ENCODE data around the gene KANK2.

Gene KANK2

GRCh38 chr19:11236324-11237301, 39.3 kb upstream of the KANK2 start:
- Mint-ChIP-seq H3K9me3 (no peaks in the 10 kb centered on the region), H3K4me1 (no peaks in the 10 kb centered on the region), H3K27ac (ENCODE audit: low read depth) (no peak overlapping the region), H3K4me3 (no peak overlapping the region), H3K36me3 (ENCODE audit: insufficient read depth) (no peaks in the 10 kb centered on the region), H3K27me3 (no peaks in the 10 kb centered on the region)
- no peak for DNase-seq (ENCODE audit: low spot score in 2 of 2)
- no peak for ATAC-seq (replicated peaks; ENCODE audit: extremely low read depth, poor library complexity, severe bottlenecking)

GRCh38 chr19:11234486-11235075, 37.2 kb upstream of the KANK2 start:
- Mint-ChIP-seq H3K27me3 (no peaks in the 10 kb centered on the region), H3K4me3 (no peak overlapping the region), H3K27ac (ENCODE audit: low read depth) (no peak overlapping the region), H3K4me1 (no peaks in the 10 kb centered on the region), H3K9me3 (no peaks in the 10 kb centered on the region), H3K36me3 (ENCODE audit: insufficient read depth) (no peaks in the 10 kb centered on the region)
- ATAC-seq (replicated peaks; ENCODE audit: extremely low read depth, poor library complexity, severe bottlenecking) (no peak), DNase-seq (ENCODE audit: low spot score in 2 of 2) (no peak)

GRCh38 chr19:11233073-11233472, 35.7 kb upstream of the KANK2 start:
- Mint-ChIP-seq H3K4me3 (no peak overlapping the region), H3K9me3 (no peaks in the 10 kb centered on the region), H3K27me3 (no peaks in the 10 kb centered on the region), H3K36me3 (ENCODE audit: insufficient read depth) (no peaks in the 10 kb centered on the region), H3K27ac (ENCODE audit: low read depth) (no peak overlapping the region), H3K4me1 (no peaks in the 10 kb centered on the region)
- DNase-seq (ENCODE audit: low spot score in 2 of 2) (no peak), ATAC-seq (replicated peaks; ENCODE audit: extremely low read depth, poor library complexity, severe bottlenecking) (no peak)

GRCh38 chr19:11232555-11232954, 35.2 kb upstream of the KANK2 start:
- H3K4me1 Mint-ChIP-seq = no peaks in the 10 kb centered on the region
- H3K27me3 Mint-ChIP-seq = no peaks in the 10 kb centered on the region
- H3K4me3 Mint-ChIP-seq = no peak overlapping the region
- H3K27ac Mint-ChIP-seq (ENCODE audit: low read depth) = no peak overlapping the region
- H3K9me3 Mint-ChIP-seq = no peaks in the 10 kb centered on the region
- DNase-seq (ENCODE audit: low spot score in 2 of 2) (no peak), ATAC-seq (replicated peaks; ENCODE audit: extremely low read depth, poor library complexity, severe bottlenecking) (no peak)
- H3K36me3 Mint-ChIP-seq (ENCODE audit: insufficient read depth) = no peaks in the 10 kb centered on the region

GRCh38 chr19:11230621-11231386, 33.5 kb upstream of the KANK2 start:
- Mint-ChIP-seq H3K27me3 (peaks cover 8% of the 10 kb centered on the region), H3K4me1 (no peaks in the 10 kb centered on the region), H3K4me3 (no peak overlapping the region), H3K36me3 (ENCODE audit: insufficient read depth) (no peaks in the 10 kb centered on the region), H3K27ac (ENCODE audit: low read depth) (no peak overlapping the region), H3K9me3 (no peaks in the 10 kb centered on the region)
- DNase-seq (ENCODE audit: low spot score in 2 of 2) = no peak
- no peak for ATAC-seq (replicated peaks; ENCODE audit: extremely low read depth, poor library complexity, severe bottlenecking)

- H3K9me3 Mint-ChIP-seq = no peaks in the 10 kb centered on the region
- no peak for DNase-seq (ENCODE audit: low spot score in 2 of 2)
- no peak overlapping the region for H3K4me3 Mint-ChIP-seq
- no peak for ATAC-seq (replicated peaks; ENCODE audit: extremely low read depth, poor library complexity, severe bottlenecking)
- no peaks in the 10 kb centered on the region for H3K4me1 Mint-ChIP-seq
- H3K36me3 Mint-ChIP-seq (ENCODE audit: insufficient read depth) = no peaks in the 10 kb centered on the region
- peaks cover 8% of the 10 kb centered on the region for H3K27me3 Mint-ChIP-seq
- no peak overlapping the region for H3K27ac Mint-ChIP-seq (ENCODE audit: low read depth)
Measured at GRCh38 chr19:11227195-11227886, 30.0 kb upstream of the KANK2 start.

- DNase-seq (ENCODE audit: low spot score in 2 of 2) (no peak), ATAC-seq (replicated peaks; ENCODE audit: extremely low read depth, poor library complexity, severe bottlenecking) (no peak)
- Mint-ChIP-seq H3K27ac (ENCODE audit: low read depth) (no peak overlapping the region), H3K27me3 (peaks cover 8% of the 10 kb centered on the region), H3K4me3 (no peak overlapping the region), H3K4me1 (no peaks in the 10 kb centered on the region), H3K36me3 (ENCODE audit: insufficient read depth) (no peaks in the 10 kb centered on the region), H3K9me3 (no peaks in the 10 kb centered on the region)
Measured at GRCh38 chr19:11226716-11227166, 29.4 kb upstream of the KANK2 start.

- H3K4me1 Mint-ChIP-seq = no peaks in the 10 kb centered on the region
- no peak overlapping the region for H3K4me3 Mint-ChIP-seq
- peaks cover 5% of the 10 kb centered on the region for H3K9me3 Mint-ChIP-seq
- H3K36me3 Mint-ChIP-seq (ENCODE audit: insufficient read depth) = no peaks in the 10 kb centered on the region
- H3K27ac Mint-ChIP-seq (ENCODE audit: low read depth) = no peak overlapping the region
- ATAC-seq (replicated peaks; ENCODE audit: extremely low read depth, poor library complexity, severe bottlenecking) (no peak), DNase-seq (ENCODE audit: low spot score in 2 of 2) (no peak)
- H3K27me3 Mint-ChIP-seq = peaks cover 8% of the 10 kb centered on the region
Measured at GRCh38 chr19:11225815-11226214, 28.5 kb upstream of the KANK2 start.

GRCh38 chr19:11225172-11225571, 27.8 kb upstream of the KANK2 start:
- H3K27ac Mint-ChIP-seq (ENCODE audit: low read depth) = no peak overlapping the region
- no peaks in the 10 kb centered on the region for H3K36me3 Mint-ChIP-seq (ENCODE audit: insufficient read depth)
- peaks cover 10% of the 10 kb centered on the region for H3K9me3 Mint-ChIP-seq
- no peak for DNase-seq (ENCODE audit: low spot score in 2 of 2)
- H3K27me3 Mint-ChIP-seq = peaks cover 8% of the 10 kb centered on the region
- ATAC-seq (replicated peaks; ENCODE audit: extremely low read depth, poor library complexity, severe bottlenecking) = no peak
- H3K4me1 Mint-ChIP-seq = no peaks in the 10 kb centered on the region
- H3K4me3 Mint-ChIP-seq = no peak overlapping the region

GRCh38 chr19:11224429-11224828, 27.1 kb upstream of the KANK2 start:
- ATAC-seq (replicated peaks; ENCODE audit: extremely low read depth, poor library complexity, severe bottlenecking) = no peak
- Mint-ChIP-seq H3K27me3 (peaks cover 8% of the 10 kb centered on the region), H3K4me1 (no peaks in the 10 kb centered on the region), H3K36me3 (ENCODE audit: insufficient read depth) (no peaks in the 10 kb centered on the region), H3K9me3 (peaks cover 10% of the 10 kb centered on the region), H3K4me3 (no peak overlapping the region), H3K27ac (ENCODE audit: low read depth) (no peak overlapping the region)
- no peak for DNase-seq (ENCODE audit: low spot score in 2 of 2)

GRCh38 chr19:11223200-11223599, 25.9 kb upstream of the KANK2 start:
- peaks cover 10% of the 10 kb centered on the region for H3K9me3 Mint-ChIP-seq
- no peak for ATAC-seq (replicated peaks; ENCODE audit: extremely low read depth, poor library complexity, severe bottlenecking)
- no peaks in the 10 kb centered on the region for H3K36me3 Mint-ChIP-seq (ENCODE audit: insufficient read depth)
- H3K27me3 Mint-ChIP-seq = peaks cover 8% of the 10 kb centered on the region
- H3K4me3 Mint-ChIP-seq = no peak overlapping the region
- no peak for DNase-seq (ENCODE audit: low spot score in 2 of 2)
- no peaks in the 10 kb centered on the region for H3K4me1 Mint-ChIP-seq
- no peak overlapping the region for H3K27ac Mint-ChIP-seq (ENCODE audit: low read depth)

- ATAC-seq (replicated peaks; ENCODE audit: extremely low read depth, poor library complexity, severe bottlenecking) (no peak), DNase-seq (ENCODE audit: low spot score in 2 of 2) (no peak)
- Mint-ChIP-seq H3K4me1 (no peaks in the 10 kb centered on the region), H3K9me3 (peaks cover 10% of the 10 kb centered on the region), H3K36me3 (ENCODE audit: insufficient read depth) (no peaks in the 10 kb centered on the region), H3K27me3 (no peaks in the 10 kb centered on the region), H3K27ac (ENCODE audit: low read depth) (peak overlapping the region; percentile 20), H3K4me3 (no peak overlapping the region)
Measured at GRCh38 chr19:11221082-11221598, 23.8 kb upstream of the KANK2 start.

Measured in central memory CD8-positive, alpha-beta T cell (primary cell).